ENCODE results near the gene OSCP1.
A peak's percentile ranks its signal among the peaks of the same experiment; 100 is the strongest.

OSCP1 gene

GRCh38 chr1:36380782-36381181 lies 69.5 kb downstream of the OSCP1 start:
- no peak for DNase-seq

GRCh38 chr1:36380143-36380619 lies 70.1 kb downstream of the OSCP1 start:
- no peak for DNase-seq

GRCh38 chr1:36377791-36378492 lies 72.3 kb downstream of the OSCP1 start:
- no peak for DNase-seq

- no peak for DNase-seq
Measured at GRCh38 chr1:36372617-36373016, 77.6 kb downstream of the OSCP1 start.

GRCh38 chr1:36369061-36369861 lies 81.0 kb downstream of the OSCP1 start:
- DNase-seq, result peak; percentile 65

Measured in amniotic stem cell (primary cell).